Keratinocyte (primary cell): ENCODE data around the gene OPTC.

Experiments
- EZH2 ChIP-seq: IDR thresholded peaks from one replicate; pipeline ENCODE4 v1.6.1; 2012; ENCODE audit warnings: inconsistent platforms, mild to moderate bottlenecking, low read length, moderate library complexity
- TF ChIP-seq, protein P1 (sequence below), 3 experiments: IDR thresholded peaks in 1 of 3; conservative IDR thresholded peaks in 1 of 3; optimal IDR thresholded peaks in 1 of 3; 2 replicates in 2 of 3; 3 replicates in 1 of 3; pipeline versions ENCODE3 to v1.5.1; 2011; ENCODE audit warnings: low read length in 3 of 3, mild to moderate bottlenecking in 3 of 3, moderate library complexity in 2 of 3, control low read depth in 1 of 3, inconsistent platforms in 1 of 3; ENCODE audit not compliant: insufficient read depth in 2 of 3; ENCODE audit errors: extremely low read depth in 1 of 3

- TF ChIP-seq EZH2, result no peak
- TF ChIP-seq, protein P1, sequence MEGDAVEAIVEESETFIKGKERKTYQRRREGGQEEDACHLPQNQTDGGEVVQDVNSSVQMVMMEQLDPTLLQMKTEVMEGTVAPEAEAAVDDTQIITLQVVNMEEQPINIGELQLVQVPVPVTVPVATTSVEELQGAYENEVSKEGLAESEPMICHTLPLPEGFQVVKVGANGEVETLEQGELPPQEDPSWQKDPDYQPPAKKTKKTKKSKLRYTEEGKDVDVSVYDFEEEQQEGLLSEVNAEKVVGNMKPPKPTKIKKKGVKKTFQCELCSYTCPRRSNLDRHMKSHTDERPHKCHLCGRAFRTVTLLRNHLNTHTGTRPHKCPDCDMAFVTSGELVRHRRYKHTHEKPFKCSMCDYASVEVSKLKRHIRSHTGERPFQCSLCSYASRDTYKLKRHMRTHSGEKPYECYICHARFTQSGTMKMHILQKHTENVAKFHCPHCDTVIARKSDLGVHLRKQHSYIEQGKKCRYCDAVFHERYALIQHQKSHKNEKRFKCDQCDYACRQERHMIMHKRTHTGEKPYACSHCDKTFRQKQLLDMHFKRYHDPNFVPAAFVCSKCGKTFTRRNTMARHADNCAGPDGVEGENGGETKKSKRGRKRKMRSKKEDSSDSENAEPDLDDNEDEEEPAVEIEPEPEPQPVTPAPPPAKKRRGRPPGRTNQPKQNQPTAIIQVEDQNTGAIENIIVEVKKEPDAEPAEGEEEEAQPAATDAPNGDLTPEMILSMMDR (optimal IDR thresholded peaks at IDR 0.05 in 1 of 3, IDR thresholded peaks at IDR 0.05 in 1 of 3, conservative IDR thresholded peaks at IDR 0.05 in 1 of 3; ENCODE audit: extremely low read depth in 1 of 3, insufficient read depth in 2 of 3, low read length in 3 of 3), result no peak
Observed at GRCh38 chr1:203536980-203537455, 43.1 kb downstream of the OPTC start.
